GM12865 (cell line): ENCODE data around the gene LYZL4.

Experiments used
- DNase-seq: peaks from one replicate; pipeline ENCODE4 v3.0.0; 2010; ENCODE audit warnings: low read depth
- H3K4me3 ChIP-seq: 2 replicates; pipeline ENCODE4 v1.5.1; 2011; ENCODE audit warnings: mild to moderate bottlenecking, low read depth, low read length, control low read depth
- TF ChIP-seq, protein P1 (sequence below): IDR thresholded peaks from 2 replicates; pipeline ENCODE4 v1.5.1; 2011; ENCODE audit warnings: low read length, control low read depth, low read depth, inconsistent platforms; ENCODE audit not compliant: insufficient read depth; ENCODE audit errors: missing control alignments

LYZL4 gene

DNA sequence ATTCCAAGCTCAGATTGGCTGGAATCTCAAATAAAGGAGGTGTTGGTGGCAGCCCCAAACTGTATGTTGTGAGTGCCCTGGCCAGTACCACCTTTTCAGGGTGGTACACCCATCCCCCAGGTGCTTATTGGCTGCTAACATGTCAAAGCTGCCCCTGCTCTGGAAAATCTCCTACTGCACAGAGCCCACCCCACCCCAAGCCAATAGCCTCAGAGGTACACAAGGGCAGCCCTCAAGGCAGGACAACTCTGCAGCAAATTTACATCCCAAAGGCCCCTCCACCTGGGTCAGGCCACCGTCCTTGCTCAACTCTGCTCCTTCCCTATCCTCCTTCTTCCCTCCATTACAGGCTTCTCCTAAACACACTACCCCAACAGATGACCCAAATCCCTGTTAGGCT lies 37.1 kb upstream of the LYZL4 start:
- TF ChIP-seq, protein P1, sequence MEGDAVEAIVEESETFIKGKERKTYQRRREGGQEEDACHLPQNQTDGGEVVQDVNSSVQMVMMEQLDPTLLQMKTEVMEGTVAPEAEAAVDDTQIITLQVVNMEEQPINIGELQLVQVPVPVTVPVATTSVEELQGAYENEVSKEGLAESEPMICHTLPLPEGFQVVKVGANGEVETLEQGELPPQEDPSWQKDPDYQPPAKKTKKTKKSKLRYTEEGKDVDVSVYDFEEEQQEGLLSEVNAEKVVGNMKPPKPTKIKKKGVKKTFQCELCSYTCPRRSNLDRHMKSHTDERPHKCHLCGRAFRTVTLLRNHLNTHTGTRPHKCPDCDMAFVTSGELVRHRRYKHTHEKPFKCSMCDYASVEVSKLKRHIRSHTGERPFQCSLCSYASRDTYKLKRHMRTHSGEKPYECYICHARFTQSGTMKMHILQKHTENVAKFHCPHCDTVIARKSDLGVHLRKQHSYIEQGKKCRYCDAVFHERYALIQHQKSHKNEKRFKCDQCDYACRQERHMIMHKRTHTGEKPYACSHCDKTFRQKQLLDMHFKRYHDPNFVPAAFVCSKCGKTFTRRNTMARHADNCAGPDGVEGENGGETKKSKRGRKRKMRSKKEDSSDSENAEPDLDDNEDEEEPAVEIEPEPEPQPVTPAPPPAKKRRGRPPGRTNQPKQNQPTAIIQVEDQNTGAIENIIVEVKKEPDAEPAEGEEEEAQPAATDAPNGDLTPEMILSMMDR: no peak
- no peak for DNase-seq

DNA sequence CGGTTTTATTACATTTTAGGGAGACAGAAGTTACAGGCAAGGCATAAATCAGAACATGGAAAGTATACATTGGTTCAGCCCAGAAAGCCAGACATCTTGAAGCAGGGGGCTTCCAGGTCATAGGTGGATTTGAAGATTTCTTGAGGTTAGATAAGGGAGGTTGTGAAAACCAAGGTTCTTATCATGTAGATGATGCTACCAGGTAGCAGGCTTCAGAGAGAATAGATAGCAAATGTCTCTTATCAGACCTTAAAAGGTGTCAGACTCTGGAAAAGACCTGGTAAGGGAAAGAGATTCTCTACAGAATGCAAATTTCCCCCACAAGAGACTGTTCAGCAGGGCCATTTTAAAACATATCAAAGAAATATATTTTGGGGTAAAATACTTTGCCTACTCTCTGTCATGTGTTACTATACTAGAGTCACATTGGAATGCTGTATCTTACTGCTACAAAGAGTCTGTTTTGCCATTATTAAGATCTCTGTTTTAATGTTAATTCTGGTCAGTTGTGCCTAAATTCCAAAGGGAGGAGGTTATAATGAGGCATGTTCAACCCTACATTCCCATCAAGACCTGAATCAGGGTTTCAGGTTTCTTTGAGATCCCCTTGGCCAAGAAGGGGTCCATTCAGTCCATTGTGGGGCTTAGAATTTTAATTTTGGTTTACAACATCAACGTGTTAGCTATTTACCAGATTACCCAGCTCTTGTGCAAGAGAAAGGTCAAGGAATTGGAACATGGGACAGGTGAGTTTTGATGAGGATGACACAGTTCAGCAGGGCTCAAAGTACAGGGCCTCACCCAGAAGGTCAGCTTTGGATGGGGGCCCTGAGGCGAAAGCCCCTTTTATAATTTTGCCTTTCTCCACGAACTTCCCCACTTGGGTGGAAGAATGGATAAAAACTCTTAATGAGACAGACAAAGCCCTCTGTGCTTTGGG lies 36.0 kb upstream of the LYZL4 start:
- H3K4me3 ChIP-seq: no peak overlapping the region
- DNase-seq: no peak
- TF ChIP-seq, protein P1: no peak

More for the DNA sequence above, 37.1 kb upstream of the LYZL4 start:
- H3K4me3 ChIP-seq: no peak overlapping the region

DNA sequence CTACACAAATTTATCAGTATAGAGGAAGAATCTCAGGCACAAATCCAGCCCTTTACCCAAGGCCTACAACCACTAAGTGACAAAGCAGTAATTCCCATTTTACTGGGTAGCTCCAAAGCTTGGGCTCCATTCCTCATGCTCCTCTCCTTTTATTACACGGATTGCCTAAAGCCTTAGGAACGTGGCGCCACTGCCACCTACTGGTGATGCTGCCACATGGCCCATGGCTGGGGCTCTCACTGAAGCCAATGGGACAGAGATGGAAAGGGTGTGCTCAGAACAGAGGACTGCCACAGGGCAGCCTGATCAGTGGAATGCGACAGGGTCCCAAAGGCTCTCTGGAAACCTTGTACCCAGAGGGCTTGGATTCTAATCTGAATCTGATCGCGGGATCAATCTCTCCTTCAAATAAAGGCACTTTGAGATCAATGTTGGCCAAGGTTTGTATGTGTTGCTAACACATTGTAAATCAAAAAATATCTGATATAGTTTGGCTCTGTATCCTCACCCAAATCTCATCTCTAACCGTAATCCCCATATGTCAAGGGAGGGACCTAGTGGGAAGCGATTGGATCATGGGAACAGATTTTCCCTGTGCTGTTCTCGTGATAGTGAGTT lies 33.5 kb upstream of the LYZL4 start:
- peak; percentile 78 for DNase-seq
- TF ChIP-seq, protein P1: peak; percentile 95
- no peak overlapping the region for H3K4me3 ChIP-seq

DNA sequence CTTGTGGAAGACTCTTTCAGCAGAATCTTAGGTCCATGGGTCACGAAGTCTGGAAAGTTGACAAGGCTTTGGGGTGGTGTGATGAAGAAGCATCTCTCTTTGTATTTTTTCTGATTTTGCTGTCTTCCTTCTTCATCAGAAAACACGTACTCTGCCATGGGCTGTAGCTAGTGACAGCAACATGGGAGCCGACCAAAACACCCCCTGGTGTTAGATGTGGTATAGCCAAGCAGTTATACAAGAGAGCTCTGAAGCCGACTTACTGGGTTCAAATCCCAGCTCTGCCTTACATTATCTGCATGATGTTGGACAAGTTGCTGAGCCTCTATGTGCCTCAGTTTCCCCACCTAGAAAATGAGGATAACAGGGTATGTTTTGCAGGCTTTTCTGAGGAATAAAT lies 32.9 kb upstream of the LYZL4 start:
- no peak overlapping the region for H3K4me3 ChIP-seq
- TF ChIP-seq, protein P1: no peak
- peak; percentile 13 for DNase-seq

DNA sequence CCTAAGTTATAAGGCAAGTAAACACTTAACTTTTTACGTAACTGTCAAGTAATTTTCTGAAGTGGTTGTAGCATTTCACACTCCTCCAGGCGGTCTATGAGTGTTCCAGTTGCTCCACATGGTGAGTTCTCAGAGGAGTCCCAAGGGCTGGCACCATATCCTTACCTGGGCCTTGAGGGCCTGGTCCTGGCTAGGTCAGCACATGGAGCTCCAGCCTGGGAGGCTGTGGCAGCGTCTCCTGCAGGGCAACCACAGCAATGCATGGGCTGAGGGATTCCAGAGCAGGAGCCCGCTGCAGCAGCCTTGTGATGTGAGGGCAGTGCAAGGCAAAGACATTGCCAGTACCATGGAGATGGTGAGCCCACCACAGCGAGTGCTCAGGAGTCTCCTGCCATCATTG lies 32.2 kb upstream of the LYZL4 start:
- no peak overlapping the region for H3K4me3 ChIP-seq
- DNase-seq: peak; percentile 9
- TF ChIP-seq, protein P1: peak; percentile 24

DNA sequence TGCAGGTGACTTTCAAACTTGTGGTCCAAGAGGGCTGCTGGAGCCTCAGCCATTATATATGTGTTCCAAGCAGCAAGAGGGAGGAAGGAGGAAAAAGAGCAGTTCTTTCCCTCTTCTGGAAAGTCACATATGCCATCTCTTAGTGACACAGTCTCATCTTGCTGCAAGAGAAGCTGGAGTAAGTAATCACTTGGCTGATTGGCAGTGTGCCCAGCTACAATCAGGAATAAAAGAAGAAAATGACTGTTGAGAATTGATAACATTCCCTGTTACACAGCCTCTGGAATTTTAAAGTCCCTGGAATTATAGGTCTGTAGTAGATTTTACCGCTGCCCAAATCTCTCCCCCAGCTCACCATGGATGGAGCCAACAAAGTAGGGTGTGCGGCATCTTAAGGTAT lies 31.4 kb upstream of the LYZL4 start:
- no peak for DNase-seq
- TF ChIP-seq, protein P1: no peak
- no peak overlapping the region for H3K4me3 ChIP-seq
